Measurements from ENCODE around the gene GTF3C5.
"Not testable (repeated sequence)": the region's sequence is repeated elsewhere in the genome, so short reads cannot be mapped to it uniquely, and the experiment has no call there.

GRCh38 chr9:133070500-133070961 lies 39.7 kb downstream of the GTF3C5 start:
- TF ChIP-seq CTCF (IDR thresholded peaks at IDR 0.05; ENCODE audit: insufficient read depth, low read depth, low read length); EZH2 (IDR thresholded peaks at IDR 0.05; ENCODE audit: insufficient read depth, low read length): not testable (repeated sequence)
